ENCODE data around the gene RAB8B.
"Not testable (repeated sequence)": the region's sequence is repeated elsewhere in the genome, so short reads cannot be mapped to it uniquely, and the experiment has no call there.

RAB8B gene

GRCh38 chr15:63232943-63233342 is 43.5 kb downstream of the RAB8B start:
- no peak for TF ChIP-seq CTCF (IDR thresholded peaks at IDR 0.05; ENCODE audit: low read depth, low read length)

GRCh38 chr15:63233667-63234423 is 44.4 kb downstream of the RAB8B start:
- DNase-seq (ENCODE audit: low read depth in 2 of 2), result peak; percentile 89 to 91
- TF ChIP-seq CTCF (IDR thresholded peaks at IDR 0.05; ENCODE audit: low read depth, low read length), result no peak
- H3K4me3 ChIP-seq (replicated peaks in 1 of 2; ENCODE audit: low read depth in 2 of 2, low read length in 2 of 2), result no peak overlapping the region

More at GRCh38 chr15:63232943-63233342, 43.5 kb downstream of the RAB8B start:
- no peak overlapping the region for H3K4me3 ChIP-seq (replicated peaks in 1 of 2; ENCODE audit: low read depth in 2 of 2, low read length in 2 of 2)
- peak; percentile 63 to 64 for DNase-seq (ENCODE audit: low read depth in 2 of 2)

- peak; percentile 81 to 87 for DNase-seq (ENCODE audit: low read depth in 2 of 2)
- TF ChIP-seq CTCF (IDR thresholded peaks at IDR 0.05; ENCODE audit: low read depth, low read length), result no peak
- no peak overlapping the region for H3K4me3 ChIP-seq (replicated peaks in 1 of 2; ENCODE audit: low read depth in 2 of 2, low read length in 2 of 2)
These were observed 45.1 kb downstream of the RAB8B start for GRCh38 chr15:63234451-63234870.

GRCh38 chr15:63236272-63236671 is 46.9 kb downstream of the RAB8B start:
- H3K4me3 ChIP-seq (replicated peaks in 1 of 2; ENCODE audit: low read depth in 2 of 2, low read length in 2 of 2), result no peak overlapping the region
- TF ChIP-seq CTCF (IDR thresholded peaks at IDR 0.05; ENCODE audit: low read depth, low read length), result no peak
- DNase-seq (ENCODE audit: low read depth in 2 of 2), result peak; percentile 63 to 92

- not testable (repeated sequence) for DNase-seq (ENCODE audit: low read depth in 2 of 2); H3K4me3 ChIP-seq (replicated peaks in 1 of 2; ENCODE audit: low read depth in 2 of 2, low read length in 2 of 2)
These were observed 47.7 kb downstream of the RAB8B start for GRCh38 chr15:63237086-63237485.

- DNase-seq (ENCODE audit: low read depth in 2 of 2), result no peak
- H3K4me3 ChIP-seq (replicated peaks in 1 of 2; ENCODE audit: low read depth in 2 of 2, low read length in 2 of 2), result no peak overlapping the region
- no peak for TF ChIP-seq CTCF (IDR thresholded peaks at IDR 0.05; ENCODE audit: low read depth, low read length)
These were observed 48.8 kb downstream of the RAB8B start for GRCh38 chr15:63238171-63238570.

- TF ChIP-seq CTCF (IDR thresholded peaks at IDR 0.05; ENCODE audit: low read depth, low read length), result no peak
- no peak overlapping the region for H3K4me3 ChIP-seq (replicated peaks in 1 of 2; ENCODE audit: low read depth in 2 of 2, low read length in 2 of 2)
- peak; percentile 75 to 83 for DNase-seq (ENCODE audit: low read depth in 2 of 2)
These were observed 49.4 kb downstream of the RAB8B start for GRCh38 chr15:63238796-63239195.

Measured in cardiac fibroblast (primary cell).